Endothelial cell of umbilical vein (primary cell): ENCODE data around the gene SLC25A13. TPM values are rescaled to one million over a fixed set of nuclear protein-coding genes. Genes with fewer than 3 reads are reported as not detected.

Experiments
- BruUV-seq: library from RNA; stranded (reverse); fragments of 400-500 nt; replicated peaks from 2 replicates; lab custom pipeline; 2021; lab: Mats Ljungman, UMichigan
- CTCF ChIA-PET: fragments of 300-600, 350-600 bp; sonication (Branson Sonifier 250); formaldehyde crosslinking; loops from one replicate; lab custom pipeline; 2021; ENCODE audit warnings: antibody characterized with exemption, inconsistent platforms; lab: Charles Lee
- POLR2A ChIA-PET: fragments of 300-600, 350-600 bp; sonication (Branson Sonifier 250); formaldehyde crosslinking; loops from one replicate; lab custom pipeline; 2021; ENCODE audit warnings: antibody characterized with exemption, inconsistent platforms; lab: Charles Lee
- DNase-seq: peaks from one replicate; pipeline ENCODE4 v3.0.0-alpha.2; 2011; ENCODE audit warnings: low read depth, low spot score
- FAIRE-seq: peaks from 2 replicates; lab custom pipeline; 2011; peaks lifted over from hg19 to GRCh38; lab: Jason Lieb, UNC
- H2AFZ ChIP-seq: 2 replicates; pipeline ENCODE4 v1.6.0; 2012; ENCODE audit warnings: low read depth, low read length, control low read depth, inconsistent platforms
- H3K27ac ChIP-seq: 2 replicates; pipeline ENCODE4 v1.5.1; 2011; ENCODE audit warnings: low read depth, mild to moderate bottlenecking, control low read depth, low read length, moderate library complexity; ENCODE audit not compliant: insufficient read depth
- H3K27me3 ChIP-seq, 2 experiments: 2 replicates each; pipeline versions ENCODE4 v1.6.0 to v1.6.1; 2011; ENCODE audit warnings: low read length in 2 of 2, mixed read lengths in 1 of 2; ENCODE audit not compliant: control insufficient read depth in 2 of 2, insufficient read depth in 2 of 2
- H3K36me3 ChIP-seq, 2 experiments: 2 replicates in 1 of 2; 3 replicates in 1 of 2; pipeline ENCODE4 v1.5.1; 2011; ENCODE audit warnings: low read length in 2 of 2, mild to moderate bottlenecking in 1 of 2, moderate library complexity in 1 of 2; ENCODE audit not compliant: control insufficient read depth in 2 of 2, insufficient read depth in 2 of 2; ENCODE audit errors: extremely low read depth in 1 of 2
- H3K4me1 ChIP-seq: 3 replicates; pipeline ENCODE4 v1.5.1; 2011; ENCODE audit warnings: mild to moderate bottlenecking, low read length; ENCODE audit not compliant: control insufficient read depth, insufficient read depth; ENCODE audit errors: extremely low read depth
- H3K4me2 ChIP-seq: 2 replicates; pipeline ENCODE4 v1.6.1; 2011; ENCODE audit warnings: low read length, control low read depth, mixed read lengths; ENCODE audit not compliant: insufficient read depth
- H3K4me3 ChIP-seq, 3 experiments: fragments of 200-600 bp in 1 of 3; sonication (generic), shearing (Covaris generic) in 1 of 3; replicated peaks in 1 of 3; 2 replicates each; pipeline ENCODE4 v1.5.1; 2011 to 2016; ENCODE audit warnings: control low read depth in 3 of 3, low read length in 3 of 3, mild to moderate bottlenecking in 2 of 3, inconsistent platforms in 1 of 3, low read depth in 1 of 3, moderate library complexity in 1 of 3; ENCODE audit not compliant: insufficient read depth in 1 of 3
- H3K79me2 ChIP-seq: 2 replicates; pipeline ENCODE4 v1.6.0; 2012; ENCODE audit warnings: low read length, inconsistent platforms; ENCODE audit not compliant: control insufficient read depth, insufficient read depth
- H3K9ac ChIP-seq: replicated peaks from 2 replicates; pipeline ENCODE3; 2011; ENCODE audit warnings: low read length, control low read depth; ENCODE audit not compliant: insufficient read depth; ENCODE audit errors: extremely low read depth
- H3K9me1 ChIP-seq: replicated peaks from 3 replicates; pipeline ENCODE4 v1.6.0; 2011; ENCODE audit warnings: mild to moderate bottlenecking, low read length; ENCODE audit not compliant: control insufficient read depth, insufficient read depth; ENCODE audit errors: extremely low read depth
- H3K9me3 ChIP-seq: replicated peaks from 2 replicates; pipeline ENCODE4 v1.5.1; 2012; ENCODE audit warnings: low read length, inconsistent platforms; ENCODE audit not compliant: control insufficient read depth, insufficient read depth
- H4K20me1 ChIP-seq: replicated peaks from 2 replicates; pipeline ENCODE3; 2011; ENCODE audit warnings: mild to moderate bottlenecking, low read length; ENCODE audit not compliant: control insufficient read depth, insufficient read depth; ENCODE audit errors: extremely low read depth
- CTCF ChIP-seq, 2 donors: IDR thresholded peaks; 1 replicate in 1 of 2; 2 replicates in 1 of 2; pipeline ENCODE4 v1.5.1; 2011; ENCODE audit warnings: low read length in 2 of 2, mild to moderate bottlenecking in 2 of 2, moderate library complexity in 2 of 2, control low read depth in 1 of 2, inconsistent platforms in 1 of 2, low read depth in 1 of 2; ENCODE audit not compliant: insufficient read depth in 1 of 2; ENCODE audit errors: extremely low read depth in 1 of 2
- EZH2 ChIP-seq: IDR thresholded peaks from 2 replicates; pipeline ENCODE4 v1.6.1; 2012; ENCODE audit warnings: borderline replicate concordance, low read depth, mild to moderate bottlenecking, moderate library complexity, low read length, inconsistent platforms; ENCODE audit not compliant: severe bottlenecking
- FOS ChIP-seq: IDR thresholded peaks from 2 replicates; pipeline ENCODE4 v1.6.1; 2011; ENCODE audit warnings: mild to moderate bottlenecking, low read length, moderate library complexity, borderline replicate concordance; ENCODE audit not compliant: insufficient read depth
- GATA2 ChIP-seq: IDR thresholded peaks from 2 replicates; pipeline ENCODE4 v1.7.0; 2011; ENCODE audit warnings: low read depth, mild to moderate bottlenecking, moderate library complexity, mixed read lengths, low read length; ENCODE audit not compliant: insufficient read length, insufficient read depth
- JUN ChIP-seq: IDR thresholded peaks from 2 replicates; pipeline ENCODE4 v1.6.1; 2011; ENCODE audit warnings: borderline replicate concordance, low read depth; ENCODE audit not compliant: insufficient read length, insufficient read depth
- MAX ChIP-seq: IDR thresholded peaks from 2 replicates; pipeline ENCODE4 v1.6.1; 2011; ENCODE audit not compliant: insufficient read depth, insufficient read length
- MYC ChIP-seq: IDR thresholded peaks from one replicate; pipeline ENCODE4 v1.6.1; 2011; ENCODE audit warnings: mild to moderate bottlenecking, low read depth, low read length
- POLR2A ChIP-seq: IDR thresholded peaks from 2 replicates; pipeline ENCODE4 v1.6.1; 2012; ENCODE audit warnings: low read depth, mild to moderate bottlenecking, control low read depth, low read length
- POLR2AphosphoS5 ChIP-seq: IDR thresholded peaks from 2 replicates; pipeline ENCODE4 v1.6.1; 2012; ENCODE audit warnings: low read depth, mild to moderate bottlenecking, control low read depth, low read length, moderate library complexity; ENCODE audit not compliant: insufficient read depth
- dilution Hi-C: fragments of 300-500 bp; cut with MboI; formaldehyde crosslinking; loops from one replicate; pipeline ENCODE4 v1.15.0; 2019; ENCODE audit warnings: low sequenced_read_pairs; ENCODE audit not compliant: extremely low pct_ligation_motif_present
- intact Hi-C: fragments of 100-400 bp; cut with micrococcal nuclease; formaldehyde crosslinking; loops from one replicate; pipeline ENCODE4 v1.10.0; 2022
- polyA plus RNA-seq, 4 experiments: library from polyadenylated mRNA; depleted of rRNA in 3 of 4; stranded (reverse) in 3 of 4; unstranded in 1 of 4; fragments of >200 nt; gene quantifications; 2 replicates each; pipeline versions ENCODE4 v1.2.1 to v1.2.3, GENCODE V29; 2011 to 2012; ENCODE audit warnings: missing spikeins in 1 of 4
- total RNA-seq: library from RNA; stranded (reverse); gene quantifications from 2 replicates; pipeline ENCODE4 v1.2.3, GENCODE V29; 2021

The SLC25A13 gene
- total and polyA plus RNA-seq, 2 donors (not counting 3 experiments of a cell fraction or from before 2014, with no cell fraction given) = 13.2 to 34.4 TPM

- peaks cover 15% of the 10 kb centered on the region for H3K4me1 ChIP-seq
- H3K27me3 ChIP-seq = no peaks in the 10 kb centered on the region
- intact Hi-C loops = no loop called here
- H3K9me1 ChIP-seq = no peaks in the 10 kb centered on the region
- no peak overlapping the region for H3K4me3 ChIP-seq
- H3K79me2 ChIP-seq = no peaks in the 10 kb centered on the region
- no peak for FAIRE-seq
- no peak for DNase-seq
- TF ChIP-seq JUN (no peak), FOS (no peak), CTCF (IDR thresholded peaks at IDR 0.05; ENCODE audit: extremely low read depth in 1 of 2, insufficient read depth in 1 of 2, low read depth in 1 of 2, low read length in 2 of 2) (no peak), POLR2A (no peak), POLR2AphosphoS5 (no peak), MAX (no peak), GATA2 (no peak), EZH2 (no peak), MYC (no peak)
- H2AFZ ChIP-seq = no peak overlapping the region
- H3K4me2 ChIP-seq = no peak overlapping the region
- dilution Hi-C loops = no loop called here
- POLR2A ChIA-PET = no interaction called here
- no peaks in the 10 kb centered on the region for H3K36me3 ChIP-seq
- CTCF ChIA-PET = no interaction called here
- no peak overlapping the region for H3K9ac ChIP-seq
- H3K9me3 ChIP-seq = no peaks in the 10 kb centered on the region
- no peaks in the 10 kb centered on the region for H4K20me1 ChIP-seq
- no TSS peak for BruUV-seq
- H3K27ac ChIP-seq = no peak overlapping the region
These were observed 37.7 kb downstream of the SLC25A13 start for GRCh38 chr7:96284240-96284639.
